ENCODE results near the gene FAHD2A.
"Not testable (repeated sequence)": the region's sequence is repeated elsewhere in the genome, so short reads cannot be mapped to it uniquely, and the experiment has no call there.

The FAHD2A gene

DNA sequence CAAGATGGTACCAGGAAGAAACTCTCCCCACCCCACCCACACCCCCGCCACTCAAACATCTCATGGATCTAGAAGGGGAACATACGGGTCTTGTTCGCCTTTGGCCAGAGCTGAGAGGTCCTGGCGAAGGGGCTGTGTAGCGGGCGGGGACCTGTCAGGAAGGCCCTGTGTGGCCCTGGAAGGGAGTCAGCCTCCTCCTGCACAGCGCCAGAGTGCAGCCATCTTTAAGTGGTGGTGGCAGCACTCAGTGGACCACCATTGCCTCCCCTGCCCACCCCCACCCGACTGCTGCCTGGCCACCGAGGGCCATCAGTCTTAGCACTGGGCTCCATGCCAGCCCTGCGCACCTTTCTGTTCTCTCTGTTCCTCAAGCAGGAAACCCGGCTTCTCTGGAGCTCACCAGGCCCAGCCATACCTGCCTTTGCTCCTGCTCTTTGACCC, 11.6 kb upstream of the FAHD2A start:
- DNase-seq (ENCODE audit: low read depth) = no peak

DNA sequence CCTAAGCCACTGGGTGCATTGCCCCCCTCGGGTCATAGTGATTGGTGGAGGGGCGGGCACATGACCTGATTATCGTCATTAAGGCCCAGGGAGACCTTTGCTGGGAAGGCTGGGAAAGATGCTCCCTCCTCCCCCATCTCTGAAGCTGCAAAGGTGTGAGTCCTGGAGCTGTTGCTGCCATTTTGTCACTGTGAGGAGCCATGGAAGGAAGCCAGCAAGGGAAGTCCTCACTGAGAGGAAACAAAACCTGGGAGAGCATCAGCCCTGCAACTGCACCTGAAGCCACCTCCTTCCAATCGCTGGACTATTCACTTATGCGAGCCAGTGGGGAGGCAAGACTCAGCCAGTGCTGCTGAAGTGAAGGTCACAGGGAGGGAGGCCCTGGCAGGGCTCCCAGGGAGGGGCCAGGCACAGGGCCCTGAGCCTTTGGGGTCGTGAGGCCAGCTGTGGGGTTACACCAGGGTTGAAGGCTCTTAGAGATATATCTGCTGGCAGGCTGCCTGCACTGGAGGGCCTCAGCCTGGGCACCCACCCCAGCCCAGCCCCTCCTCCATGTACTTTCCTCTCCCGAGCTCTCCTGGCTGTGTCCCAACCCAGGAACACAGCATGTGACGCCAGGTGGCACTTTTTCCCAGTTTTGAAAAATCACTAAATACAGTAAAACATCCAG, 10.7 kb upstream of the FAHD2A start:
- DNase-seq (ENCODE audit: low read depth) = no peak

DNA sequence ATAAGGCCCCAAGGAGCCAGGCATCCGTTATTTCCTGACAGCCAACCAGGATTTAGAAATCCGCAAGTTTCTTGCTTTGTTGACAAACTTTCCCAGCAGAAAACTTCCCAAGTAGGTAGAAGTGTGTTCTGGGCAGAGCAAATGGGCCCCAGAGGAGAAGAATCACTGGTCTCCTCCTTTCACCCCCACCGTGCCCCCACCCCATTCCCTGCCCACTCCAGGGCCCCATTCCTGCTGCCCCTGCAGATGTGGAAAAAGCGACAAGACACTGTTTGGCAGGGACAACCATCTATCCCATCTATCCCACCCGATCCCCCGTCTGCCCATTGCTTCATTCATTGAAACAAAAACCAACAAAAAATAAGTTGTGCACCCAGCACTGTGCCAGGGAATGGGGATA, 10.2 kb upstream of the FAHD2A start:
- DNase-seq (ENCODE audit: low read depth) = no peak

DNA sequence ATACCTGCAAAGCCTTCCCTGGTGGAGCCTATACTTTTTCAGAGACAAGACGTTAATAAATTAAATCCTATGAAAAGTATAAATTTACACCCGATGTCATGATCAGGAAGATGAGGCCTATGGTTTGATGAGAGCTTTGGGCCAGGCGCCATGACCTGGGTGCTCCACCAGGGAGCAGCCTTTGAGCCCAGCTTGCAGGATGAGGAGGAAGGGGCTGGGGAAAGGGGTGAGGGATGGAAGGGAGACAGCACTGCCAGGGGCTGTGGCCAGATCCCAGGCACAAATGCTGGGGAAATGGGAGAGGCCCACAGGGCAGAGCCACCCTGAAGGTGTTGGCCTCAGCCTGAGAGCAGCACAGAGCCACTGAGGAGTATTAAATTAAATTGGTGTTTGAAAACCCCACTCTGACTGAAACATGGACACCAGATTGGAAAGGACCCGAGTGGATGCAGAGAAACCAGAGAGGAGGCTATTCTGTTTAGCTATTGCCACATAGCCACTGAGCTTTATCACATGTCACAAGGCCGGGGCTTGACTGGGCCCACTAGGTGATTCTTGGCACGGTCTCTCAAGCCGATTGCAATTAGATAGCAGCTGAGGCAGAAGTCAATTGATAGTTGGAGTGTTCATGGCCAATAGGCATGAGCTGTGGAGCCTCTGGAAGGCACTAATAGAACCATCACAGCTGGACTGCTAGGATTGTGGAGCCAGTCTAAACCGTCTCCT, 9.6 kb upstream of the FAHD2A start:
- DNase-seq (ENCODE audit: low read depth) = no peak

DNA sequence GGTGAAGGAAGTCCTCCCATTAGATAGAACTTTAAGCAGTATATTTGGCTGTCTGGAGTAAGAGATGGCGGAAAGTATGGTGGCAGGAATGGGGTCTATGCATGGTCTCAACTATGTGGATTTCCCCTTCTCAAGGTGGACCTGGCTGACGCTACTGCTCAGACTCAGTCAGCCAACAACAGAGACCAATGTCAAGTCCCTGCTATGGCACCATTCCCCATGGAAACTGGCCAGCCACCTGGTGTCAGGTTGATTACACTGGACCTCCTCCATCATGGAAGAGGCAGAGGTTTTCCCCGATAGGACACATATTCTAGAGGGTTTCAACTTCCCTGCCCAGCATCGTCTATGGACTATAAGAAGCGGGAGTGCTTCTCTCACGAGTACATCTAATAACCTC, 8.6 kb upstream of the FAHD2A start:
- DNase-seq (ENCODE audit: low read depth) = no peak

DNA sequence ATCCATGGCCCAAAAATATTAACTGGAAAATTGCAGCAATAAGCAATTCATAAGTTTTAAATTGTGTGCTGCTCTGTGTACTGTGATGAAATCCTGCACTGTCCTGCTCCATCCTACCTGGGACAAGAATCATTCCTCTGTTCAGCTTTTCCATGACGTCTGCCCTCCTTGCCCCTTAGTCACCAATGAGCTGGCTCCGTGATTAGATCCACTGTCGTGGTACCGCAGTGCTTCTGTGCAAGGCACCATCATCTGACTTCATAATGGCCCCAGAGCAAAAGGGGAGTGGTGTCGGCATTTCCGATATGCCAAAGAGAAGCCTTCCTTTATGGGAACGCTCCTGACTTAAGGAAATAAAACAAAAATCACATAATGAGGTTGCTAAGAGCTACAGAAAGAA, 3.4 kb upstream of the FAHD2A start:
- DNase-seq (ENCODE audit: low read depth) = no peak

- DNase-seq (ENCODE audit: low read depth) = no peak
Measured at GRCh38 chr2:95401480-95401879, 1.0 kb upstream of the FAHD2A start.

DNA sequence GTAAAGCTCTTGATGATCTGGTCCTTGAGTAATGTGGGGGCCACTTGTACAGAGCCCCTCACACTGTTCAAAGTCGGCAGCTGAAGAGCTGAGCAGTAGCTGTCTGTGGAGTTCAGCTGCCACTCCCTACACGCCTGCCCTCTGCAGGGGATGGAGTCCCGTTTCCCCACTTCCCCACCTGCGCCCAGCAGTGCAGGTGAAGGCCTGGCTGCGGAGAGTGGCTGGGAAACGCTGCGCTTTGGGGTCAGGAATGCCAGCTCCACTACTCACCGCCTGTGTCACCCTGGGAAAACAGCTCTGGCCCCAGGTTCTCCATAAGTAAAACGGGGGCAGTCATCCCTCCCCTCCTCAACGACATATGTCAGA, 521 bp upstream of the FAHD2A start:
- not testable (repeated sequence) for DNase-seq (ENCODE audit: low read depth)

- not testable (repeated sequence) for DNase-seq (ENCODE audit: low read depth)
Measured at GRCh38 chr2:95403204-95403721, 755 bp downstream of the FAHD2A start.

GRCh38 chr2:95403824-95404223, 1.3 kb downstream of the FAHD2A start:
- not testable (repeated sequence) for DNase-seq (ENCODE audit: low read depth)

- not testable (repeated sequence) for DNase-seq (ENCODE audit: low read depth)
Measured at GRCh38 chr2:95404676-95405075, 2.2 kb downstream of the FAHD2A start.

DNA sequence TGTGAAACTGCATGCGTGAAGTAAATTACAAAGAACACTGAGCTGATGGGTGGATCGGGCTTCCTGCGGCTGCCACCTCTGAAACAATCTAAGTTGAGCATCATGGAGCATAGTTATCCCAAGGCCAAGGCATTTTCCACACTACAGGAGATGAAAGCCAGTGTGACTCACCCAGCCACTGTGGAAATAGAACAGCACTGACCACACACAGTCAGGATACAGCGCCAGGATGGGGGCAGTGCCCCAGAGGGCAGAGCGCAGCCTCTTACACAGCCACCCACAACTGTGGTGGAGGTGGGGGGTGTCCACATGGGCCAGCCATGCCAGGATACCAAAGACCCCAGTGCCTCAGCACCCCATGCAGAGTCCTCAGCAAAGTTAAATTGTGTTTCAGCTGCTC, 8.7 kb downstream of the FAHD2A start:
- DNase-seq (ENCODE audit: low read depth) = not testable (repeated sequence)

DNA sequence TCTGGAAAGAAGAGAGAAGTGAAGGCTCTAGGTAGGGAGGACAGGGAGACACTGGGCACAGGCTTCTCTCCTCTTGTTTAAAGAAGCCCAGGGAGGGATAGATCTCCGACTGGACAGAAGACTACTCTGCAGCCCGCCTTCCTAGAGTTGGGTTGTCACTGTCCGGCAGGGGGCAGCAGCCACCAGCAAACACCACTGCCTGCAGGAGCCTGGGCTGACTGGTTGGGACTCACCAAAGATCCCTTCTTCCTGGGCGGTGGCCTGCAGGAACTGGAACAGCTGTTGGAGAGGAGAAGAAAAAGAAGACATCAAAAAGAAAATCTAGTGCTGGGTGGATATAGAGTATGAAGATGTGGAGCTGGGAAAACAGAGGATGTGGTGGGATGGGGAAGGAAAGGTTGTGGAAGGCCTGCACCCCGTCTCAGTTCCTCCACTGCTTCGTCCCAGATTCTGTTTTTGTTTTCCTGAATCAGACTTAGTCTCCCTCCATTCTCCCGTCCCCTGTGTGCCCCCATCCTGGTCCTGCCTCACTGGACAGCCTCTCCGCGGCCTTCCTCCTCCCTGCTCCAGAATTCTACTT, 11.6 kb downstream of the FAHD2A start:
- peak; percentile 57 for DNase-seq (ENCODE audit: low read depth)

DNA sequence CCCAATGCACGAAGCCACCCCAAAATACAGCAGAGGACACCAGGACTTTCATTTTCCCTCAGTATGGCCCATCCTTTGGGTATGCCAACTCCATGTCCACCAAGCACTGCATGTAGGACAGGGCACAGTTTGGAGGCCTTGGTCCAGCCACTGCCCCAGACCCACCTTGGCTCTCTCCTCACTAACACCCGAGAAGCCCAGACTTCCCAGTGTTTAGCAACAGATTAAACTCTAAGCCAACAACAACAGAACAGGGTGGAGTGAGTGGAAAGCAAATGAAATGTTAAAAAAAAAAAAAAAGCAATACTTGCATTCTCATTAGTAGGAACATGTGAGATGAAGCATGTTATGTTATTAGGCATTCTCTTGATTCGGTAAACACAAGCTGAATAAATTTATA, 12.6 kb downstream of the FAHD2A start:
- not testable (repeated sequence) for DNase-seq (ENCODE audit: low read depth)

DNA sequence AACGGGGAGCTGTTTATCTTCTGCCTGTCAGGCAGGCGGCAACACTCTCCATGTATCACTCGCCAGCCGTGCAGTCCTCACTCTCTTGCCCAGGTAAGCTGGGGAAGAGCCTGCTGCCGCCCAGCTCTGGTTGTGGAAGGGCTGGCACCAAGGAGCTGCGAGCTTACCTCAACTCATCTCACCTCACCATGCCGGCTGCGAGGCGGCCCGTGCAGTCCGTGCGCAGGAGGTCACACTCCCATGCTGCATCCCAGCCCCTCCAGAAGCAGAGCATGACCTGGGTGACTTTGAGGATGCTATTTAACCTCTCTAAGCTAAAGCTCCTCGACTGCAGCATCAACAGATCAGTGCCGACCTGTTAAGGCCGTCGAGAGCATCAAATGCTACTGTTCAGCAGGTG, 13.1 kb downstream of the FAHD2A start:
- DNase-seq (ENCODE audit: low read depth) = not testable (repeated sequence)

GRCh38 chr2:95427196-95427867, 24.8 kb downstream of the FAHD2A start:
- DNase-seq (ENCODE audit: low read depth) = not testable (repeated sequence)

DNA sequence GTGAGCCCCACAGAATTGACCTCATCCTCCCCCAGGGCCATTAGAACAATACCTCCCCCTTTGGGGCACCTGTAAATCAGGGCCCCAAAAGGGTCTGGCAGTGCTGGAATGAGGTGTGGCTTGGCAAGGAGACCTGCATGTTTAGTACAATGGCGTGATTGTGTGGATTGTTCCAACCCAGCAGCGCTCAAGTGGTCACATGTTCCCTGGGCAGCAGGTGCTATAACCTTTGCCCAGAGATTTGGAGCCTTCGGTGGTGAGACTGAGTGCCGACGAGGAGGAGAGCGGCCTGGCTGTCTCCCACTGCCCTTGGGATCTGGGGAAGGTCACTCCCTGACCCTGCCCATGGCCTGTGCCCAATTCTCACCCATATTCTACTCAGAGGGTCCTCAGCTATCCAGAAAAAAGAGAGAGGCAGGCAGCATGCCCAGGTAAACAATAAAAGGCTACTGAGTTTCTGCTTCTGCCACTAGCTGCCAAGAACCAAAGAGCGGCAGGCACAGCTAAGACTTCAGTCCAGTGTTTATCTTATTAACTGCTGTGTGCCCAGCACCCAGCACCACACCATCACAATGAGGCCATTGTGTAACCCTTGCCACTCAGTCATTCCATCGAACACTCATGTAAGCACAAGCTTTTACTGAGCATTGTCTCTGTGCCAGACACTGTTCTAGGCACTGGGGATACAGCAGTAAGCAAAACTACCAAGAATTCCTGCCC, 27.4 kb downstream of the FAHD2A start:
- DNase-seq (ENCODE audit: low read depth) = not testable (repeated sequence)

DNA sequence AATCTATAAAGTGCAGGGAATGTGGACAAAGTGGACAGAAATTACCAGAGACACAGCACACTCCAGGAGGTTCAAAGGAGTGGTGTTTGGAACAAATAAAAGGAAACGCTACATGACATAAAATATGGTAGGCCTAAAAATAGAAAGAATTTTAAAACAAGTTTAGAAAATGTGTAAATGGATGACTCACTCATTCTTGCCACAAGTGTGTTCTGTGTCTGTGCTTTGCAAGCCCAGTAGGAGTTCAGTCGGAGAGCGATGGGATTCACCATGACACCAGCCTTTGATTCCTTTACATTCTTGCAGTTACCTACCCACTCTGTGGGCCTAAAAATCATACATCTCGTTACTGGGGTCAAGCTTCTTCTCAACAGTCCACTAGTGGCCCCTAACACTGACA, 30.9 kb downstream of the FAHD2A start:
- not testable (repeated sequence) for DNase-seq (ENCODE audit: low read depth)

GRCh38 chr2:95433973-95434372, 31.5 kb downstream of the FAHD2A start:
- not testable (repeated sequence) for DNase-seq (ENCODE audit: low read depth)

GRCh38 chr2:95434507-95435076, 32.1 kb downstream of the FAHD2A start:
- not testable (repeated sequence) for DNase-seq (ENCODE audit: low read depth)

GRCh38 chr2:95435162-95435871, 32.8 kb downstream of the FAHD2A start:
- DNase-seq (ENCODE audit: low read depth) = not testable (repeated sequence)
